ENCODE results near the gene TMEM254. TPM values are rescaled to one million over a fixed set of nuclear protein-coding genes. Genes with fewer than 3 reads are reported as not detected.

Gene TMEM254
- total RNA-seq, 2 experiments from 2014 or later, result not detected

DNA sequence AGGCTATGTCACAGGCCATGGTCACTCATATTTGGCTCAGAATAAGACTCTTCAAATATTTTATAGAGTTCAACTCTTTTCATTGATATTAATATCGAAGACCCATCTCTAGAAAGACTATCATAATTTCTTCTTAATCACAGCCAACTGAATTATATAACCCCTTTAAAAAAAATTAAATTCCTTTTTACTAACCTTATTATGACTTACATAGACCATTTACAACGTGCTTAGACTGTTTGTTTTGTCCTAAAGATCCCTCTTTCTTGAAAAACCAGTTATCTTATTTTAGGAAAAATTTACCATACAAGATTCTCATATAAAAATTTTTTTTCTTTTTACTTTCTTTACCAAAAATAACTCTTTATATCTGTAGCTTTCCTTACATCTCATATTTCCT is 10.2 kb upstream of the TMEM254 start:
- ChIA-PET POLR2A (interaction anchor here (0.6 kb wide), 2 partner anchors 223 to 1674 kb away, joined by 3 to 4 read pairs; no protein-coding TSS in a partner anchor), CTCF (ENCODE audit: unreplicated experiment) (no interaction called here)
- Histone ChIP-seq H3K4me1 (ENCODE audit: insufficient read depth, low read length, poor library complexity, severe bottlenecking) (no peaks in the 10 kb centered on the region), H3K27ac (ENCODE audit: low read depth, low read length, poor library complexity, severe bottlenecking) (no peak overlapping the region), H3K4me3 (ENCODE audit: low read depth, low read length, poor library complexity, severe bottlenecking) (no peak overlapping the region), H3K79me2 (ENCODE audit: insufficient read depth, low read depth, low read length) (no peaks in the 10 kb centered on the region), H3K36me3 (ENCODE audit: insufficient read depth, low read length) (no peaks in the 10 kb centered on the region), H3K4me2 (ENCODE audit: low read length) (no peak overlapping the region), H3K9me2 (ENCODE audit: insufficient read depth, low read length) (no peaks in the 10 kb centered on the region), H3K9me3 (ENCODE audit: low read length) (peaks cover 11% of the 10 kb centered on the region), H4K20me1 (ENCODE audit: insufficient read depth, low read length) (no peaks in the 10 kb centered on the region), H2AFZ (ENCODE audit: low read length) (no peak overlapping the region)
- BruUV-seq (replicated peaks), result no TSS peak
- peak; percentile 11 for DNase-seq (ENCODE audit: low spot score)
- TF ChIP-seq EZH2phosphoT487 (IDR thresholded peaks at IDR 0.05; ENCODE audit: borderline replicate concordance, low read depth, low read length), result no peak
- TF ChIP-seq, protein P1, sequence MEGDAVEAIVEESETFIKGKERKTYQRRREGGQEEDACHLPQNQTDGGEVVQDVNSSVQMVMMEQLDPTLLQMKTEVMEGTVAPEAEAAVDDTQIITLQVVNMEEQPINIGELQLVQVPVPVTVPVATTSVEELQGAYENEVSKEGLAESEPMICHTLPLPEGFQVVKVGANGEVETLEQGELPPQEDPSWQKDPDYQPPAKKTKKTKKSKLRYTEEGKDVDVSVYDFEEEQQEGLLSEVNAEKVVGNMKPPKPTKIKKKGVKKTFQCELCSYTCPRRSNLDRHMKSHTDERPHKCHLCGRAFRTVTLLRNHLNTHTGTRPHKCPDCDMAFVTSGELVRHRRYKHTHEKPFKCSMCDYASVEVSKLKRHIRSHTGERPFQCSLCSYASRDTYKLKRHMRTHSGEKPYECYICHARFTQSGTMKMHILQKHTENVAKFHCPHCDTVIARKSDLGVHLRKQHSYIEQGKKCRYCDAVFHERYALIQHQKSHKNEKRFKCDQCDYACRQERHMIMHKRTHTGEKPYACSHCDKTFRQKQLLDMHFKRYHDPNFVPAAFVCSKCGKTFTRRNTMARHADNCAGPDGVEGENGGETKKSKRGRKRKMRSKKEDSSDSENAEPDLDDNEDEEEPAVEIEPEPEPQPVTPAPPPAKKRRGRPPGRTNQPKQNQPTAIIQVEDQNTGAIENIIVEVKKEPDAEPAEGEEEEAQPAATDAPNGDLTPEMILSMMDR (conservative IDR thresholded peaks at IDR 0.05; ENCODE audit: low read length), result no peak
- intact Hi-C loops (cut with micrococcal nuclease; ENCODE audit: unreplicated experiment), result no loop called here

DNA sequence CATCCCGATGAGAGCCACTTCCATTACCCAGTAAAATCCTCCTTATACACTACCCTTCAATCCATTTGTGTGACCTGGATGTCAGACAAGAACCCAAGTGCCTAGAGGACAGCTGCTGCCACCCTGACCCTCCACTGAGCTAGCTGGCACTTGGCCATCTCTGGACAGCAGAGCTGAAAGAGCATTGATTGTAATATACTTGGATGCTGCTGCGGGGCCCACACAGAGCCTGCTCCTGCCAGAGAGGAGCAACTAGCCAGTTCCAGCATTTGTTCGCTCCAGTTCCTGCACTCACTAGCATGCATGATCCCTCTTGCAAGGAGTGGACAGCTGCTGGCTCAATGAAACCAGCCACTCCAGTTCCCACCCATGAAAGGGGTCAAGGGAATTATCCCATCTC is 8.4 kb upstream of the TMEM254 start:
- Histone ChIP-seq H3K27ac (ENCODE audit: low read depth, low read length, poor library complexity, severe bottlenecking) (no peak overlapping the region), H2AFZ (ENCODE audit: low read length) (no peak overlapping the region), H3K36me3 (ENCODE audit: insufficient read depth, low read length) (no peaks in the 10 kb centered on the region), H3K4me1 (ENCODE audit: insufficient read depth, low read length, poor library complexity, severe bottlenecking) (no peaks in the 10 kb centered on the region), H3K9me2 (ENCODE audit: insufficient read depth, low read length) (no peaks in the 10 kb centered on the region), H3K4me3 (ENCODE audit: low read depth, low read length, poor library complexity, severe bottlenecking) (no peak overlapping the region), H3K9me3 (ENCODE audit: low read length) (peaks cover 11% of the 10 kb centered on the region), H3K4me2 (ENCODE audit: low read length) (no peak overlapping the region), H4K20me1 (ENCODE audit: insufficient read depth, low read length) (no peaks in the 10 kb centered on the region), H3K79me2 (ENCODE audit: insufficient read depth, low read depth, low read length) (no peaks in the 10 kb centered on the region)
- no peak for TF ChIP-seq EZH2phosphoT487 (IDR thresholded peaks at IDR 0.05; ENCODE audit: borderline replicate concordance, low read depth, low read length)
- TF ChIP-seq, protein P1 (conservative IDR thresholded peaks at IDR 0.05; ENCODE audit: low read length), result no peak
- intact Hi-C loops (cut with micrococcal nuclease; ENCODE audit: unreplicated experiment), result no loop called here
- no TSS peak for BruUV-seq (replicated peaks)
- ChIA-PET CTCF (ENCODE audit: unreplicated experiment) (no interaction called here), POLR2A (interaction anchor here (2.3 kb wide), 1 partner anchor 11 kb away, joined by 4 read pairs; no protein-coding TSS in a partner anchor)
- DNase-seq (ENCODE audit: low spot score), result no peak

DNA sequence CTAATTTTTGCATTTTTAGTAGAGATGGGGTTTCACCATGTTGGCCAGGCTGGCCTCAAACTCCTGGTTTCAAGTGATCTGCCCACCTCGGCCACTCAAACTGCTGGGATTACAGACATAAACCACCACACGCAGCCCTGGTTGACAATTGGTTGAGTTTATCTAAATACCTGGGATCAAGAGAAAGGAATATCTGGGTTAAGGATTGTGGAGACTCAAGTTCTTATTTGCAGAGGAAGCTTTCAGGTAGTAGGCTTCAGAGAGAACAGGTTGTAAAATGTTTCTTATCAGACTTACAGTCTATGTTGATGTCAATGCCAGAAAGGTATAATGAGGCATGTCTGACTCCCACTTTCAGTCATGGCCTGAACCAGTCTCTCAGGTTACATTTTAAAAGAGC is 5.9 kb upstream of the TMEM254 start:
- DNase-seq (ENCODE audit: low spot score), result no peak
- Histone ChIP-seq H3K9me2 (ENCODE audit: insufficient read depth, low read length) (no peaks in the 10 kb centered on the region), H3K79me2 (ENCODE audit: insufficient read depth, low read depth, low read length) (no peaks in the 10 kb centered on the region), H3K4me1 (ENCODE audit: insufficient read depth, low read length, poor library complexity, severe bottlenecking) (no peaks in the 10 kb centered on the region), H3K36me3 (ENCODE audit: insufficient read depth, low read length) (no peaks in the 10 kb centered on the region), H3K4me3 (ENCODE audit: low read depth, low read length, poor library complexity, severe bottlenecking) (no peak overlapping the region), H3K4me2 (ENCODE audit: low read length) (no peak overlapping the region), H4K20me1 (ENCODE audit: insufficient read depth, low read length) (no peaks in the 10 kb centered on the region), H3K9me3 (ENCODE audit: low read length) (peaks cover 11% of the 10 kb centered on the region), H3K27ac (ENCODE audit: low read depth, low read length, poor library complexity, severe bottlenecking) (no peak overlapping the region), H2AFZ (ENCODE audit: low read length) (no peak overlapping the region)
- no TSS peak for BruUV-seq (replicated peaks)
- intact Hi-C loops (cut with micrococcal nuclease; ENCODE audit: unreplicated experiment), result no loop called here
- POLR2A ChIA-PET, result interaction anchor here (1.8 kb wide), 1 partner anchor 11 kb away, joined by 12 read pairs; no protein-coding TSS in a partner anchor
- CTCF ChIA-PET (ENCODE audit: unreplicated experiment), result no interaction called here
- TF ChIP-seq EZH2phosphoT487 (IDR thresholded peaks at IDR 0.05; ENCODE audit: borderline replicate concordance, low read depth, low read length), result no peak
- TF ChIP-seq, protein P1 (conservative IDR thresholded peaks at IDR 0.05; ENCODE audit: low read length), result no peak
